Psoas muscle (tissue), 8 donors: ENCODE measurements around the gene ME3. TPM values are rescaled to one million over a fixed set of nuclear protein-coding genes. Genes with fewer than 3 reads are reported as not detected.

Source experiments
- ATAC-seq, 4 donors: fragments of 200-7000 bp; cut with Tn5 transposase; one replicate each; pipeline ENCODE4 v1.9.1; 2020; ENCODE audit warnings: moderate library complexity in 3 of 4, mild to moderate bottlenecking in 2 of 4
- DNase-seq, 2 donors: peaks; one replicate each; pipeline ENCODE4 v3.0.0-alpha.2; 2020
- H3K27ac ChIP-seq: fragments of 200-600 bp; one replicate; pipeline ENCODE4 v1.8.0; 2022
- H3K27me3 ChIP-seq, 3 donors: fragments of 200-600 bp in 1 of 3; one replicate each; pipeline versions ENCODE4 v1.6.1 to v1.8.0; 2013 to 2022; ENCODE audit warnings: low read length in 2 of 3, mild to moderate bottlenecking in 2 of 3, moderate library complexity in 1 of 3; ENCODE audit not compliant: insufficient read depth in 3 of 3
- H3K36me3 ChIP-seq, 2 donors: fragments of 200-600 bp in 1 of 2; one replicate each; pipeline versions ENCODE4 v1.6.1 to v1.8.0; 2013 to 2022; ENCODE audit warnings: low read depth in 1 of 2, mild to moderate bottlenecking in 1 of 2, moderate library complexity in 1 of 2; ENCODE audit not compliant: insufficient read depth in 1 of 2
- H3K4me1 ChIP-seq: fragments of 200-600 bp; one replicate; pipeline ENCODE4 v1.8.0; 2022
- H3K4me3 ChIP-seq: fragments of 200-600 bp; one replicate; pipeline ENCODE4 v1.8.0; 2022; ENCODE audit warnings: mild to moderate bottlenecking
- H3K9me3 ChIP-seq: fragments of 200-600 bp; one replicate; pipeline ENCODE4 v1.8.0; 2022
- CTCF ChIP-seq: fragments of 200-600 bp; IDR thresholded peaks from one replicate; pipeline ENCODE4 v1.8.0; 2022; ENCODE audit warnings: antibody characterized with exemption
- WGBS, 3 donors: extraction: QIAGEN DNeasy Blood & Tissue Kit; methylation state at CpG; one replicate each; pipeline versions ENCODE4 v1.1.6 to v1.1.7; 2013; 5-methylcytosine and 5-hydroxymethylcytosine counted together
- intact Hi-C, 2 donors: fragments of 100-400 bp; cut with DNase I; formaldehyde crosslinking; loops; one replicate each; pipeline versions ENCODE4 v1.11.0 to v1.14.2; 2022
- polyA plus RNA-seq, 3 donors: library from polyadenylated mRNA; stranded (reverse); fragments of 200-250 nt; gene quantifications; one replicate each; pipeline ENCODE4 v1.2.3, GENCODE V29; 2013
- total RNA-seq, 4 donors: library from RNA; stranded (reverse); fragmentation: NEBNext Ultra II Directional in 2 of 4; extraction: Animal tissue kit (Norgen Biotek cat#: 25700) in 2 of 4; gene quantifications; one replicate each; pipeline versions ENCODE4 v1.2.1 to v1.2.4, GENCODE V29; 2021 to 2023
- donor health status: healthy with polysubstance abuse.
- donor health status: DM: no; HTN: no; CAD: no; lungs with moderate emphysema.
- donor health status: Bipolar disorder and iron deficiency.
- donor health status: healthy.
- donor health status: DM: yes; HTN: yes; CAD: no.
- donor health status: DM: no; HTN: no; CAD: no.
- donor health status: DM: no; HTN: no; CAD: no.
- donor health status: DM: yes; HTN: yes; CAD: no.

Gene ME3
- total and polyA plus RNA-seq, 7 donors, result 5.1 to 19.5 (median 11.2) TPM

GRCh38 chr11:86497310-86497709 is 175.1 kb downstream of the ME3 start:
- H3K9me3 ChIP-seq, result no peaks in the 10 kb centered on the region
- 95 to 98% (median 96%) methylated on average over 2 of the region's 2 CpGs for WGBS, 3 donors
- peaks cover 0 to 15% of the 10 kb centered on the region in 2 donors for H3K36me3 ChIP-seq
- H3K4me1 ChIP-seq, result no peaks in the 10 kb centered on the region
- H3K27ac ChIP-seq, result no peak overlapping the region
- no peak overlapping the region for H3K4me3 ChIP-seq
- intact Hi-C loops, result no loop called here
- DNase-seq (no peak), ATAC-seq (no peak)
- no peak for TF ChIP-seq CTCF
- no peaks in the 10 kb centered on the region for H3K27me3 ChIP-seq

GRCh38 chr11:86495351-86495750 is 177.1 kb downstream of the ME3 start:
- H3K9me3 ChIP-seq, result no peaks in the 10 kb centered on the region
- ATAC-seq, result no peak
- no peak overlapping the region for H3K4me3 ChIP-seq
- intact Hi-C loops, result no loop called here
- no peaks in the 10 kb centered on the region for H3K27me3 ChIP-seq
- H3K27ac ChIP-seq, result no peak overlapping the region
- H3K4me1 ChIP-seq, result no peaks in the 10 kb centered on the region
- no peak for TF ChIP-seq CTCF
- 72 to 88% (median 86%) methylated on average over 2 of the region's 2 CpGs for WGBS, 3 donors
- DNase-seq, result no peak
- peaks cover 0 to 15% of the 10 kb centered on the region in 2 donors for H3K36me3 ChIP-seq

- TF ChIP-seq CTCF, result no peak
- H3K27ac ChIP-seq, result no peak overlapping the region
These were observed 179.9 kb downstream of the ME3 start for GRCh38 chr11:86492370-86493010.

GRCh38 chr11:86491027-86491426 is 181.4 kb downstream of the ME3 start:
- DNase-seq, result no peak
- no peak for ATAC-seq
- Histone ChIP-seq H3K9me3 (no peaks in the 10 kb centered on the region), H3K27me3 (no peaks in the 10 kb centered on the region), H3K4me3 (no peak overlapping the region), H3K4me1 (no peaks in the 10 kb centered on the region), H3K27ac (no peak overlapping the region), H3K36me3 (peaks cover 0 to 9% of the 10 kb centered on the region in 2 donors)
- 79 to 88% (median 88%) methylated on average over 4 of the region's 4 CpGs for WGBS, 3 donors
- no peak for TF ChIP-seq CTCF
- intact Hi-C loops, result no loop called here

More at GRCh38 chr11:86492370-86493010, 179.9 kb downstream of the ME3 start:
- no peak overlapping the region for H3K4me3 ChIP-seq
- H3K36me3 ChIP-seq, result peaks cover 0 to 15% of the 10 kb centered on the region in 2 donors
- no peak for DNase-seq
- intact Hi-C loops, result no loop called here
- ATAC-seq, result no peak
- no peaks in the 10 kb centered on the region for H3K9me3 ChIP-seq
- no peaks in the 10 kb centered on the region for H3K4me1 ChIP-seq
- WGBS, 3 donors, result 77 to 88% (median 82%) methylated on average over 4 of the region's 4 CpGs
- no peaks in the 10 kb centered on the region for H3K27me3 ChIP-seq

GRCh38 chr11:86490582-86490981 is 181.8 kb downstream of the ME3 start:
- DNase-seq, result no peak
- intact Hi-C loops, result no loop called here
- Histone ChIP-seq H3K4me3 (no peak overlapping the region), H3K9me3 (no peaks in the 10 kb centered on the region), H3K36me3 (peaks cover 0 to 5% of the 10 kb centered on the region in 2 donors), H3K27ac (no peak overlapping the region), H3K27me3 (no peaks in the 10 kb centered on the region), H3K4me1 (no peaks in the 10 kb centered on the region)
- no peak for ATAC-seq
- no peak for TF ChIP-seq CTCF
